Measurements from ENCODE around the gene NPEPPS. TPM values are rescaled to one million over a fixed set of nuclear protein-coding genes. Genes with fewer than 3 reads are reported as not detected.

The NPEPPS gene
- total RNA-seq, 2 experiments from 2014 or later: 83.8 to 92.2 TPM

DNA sequence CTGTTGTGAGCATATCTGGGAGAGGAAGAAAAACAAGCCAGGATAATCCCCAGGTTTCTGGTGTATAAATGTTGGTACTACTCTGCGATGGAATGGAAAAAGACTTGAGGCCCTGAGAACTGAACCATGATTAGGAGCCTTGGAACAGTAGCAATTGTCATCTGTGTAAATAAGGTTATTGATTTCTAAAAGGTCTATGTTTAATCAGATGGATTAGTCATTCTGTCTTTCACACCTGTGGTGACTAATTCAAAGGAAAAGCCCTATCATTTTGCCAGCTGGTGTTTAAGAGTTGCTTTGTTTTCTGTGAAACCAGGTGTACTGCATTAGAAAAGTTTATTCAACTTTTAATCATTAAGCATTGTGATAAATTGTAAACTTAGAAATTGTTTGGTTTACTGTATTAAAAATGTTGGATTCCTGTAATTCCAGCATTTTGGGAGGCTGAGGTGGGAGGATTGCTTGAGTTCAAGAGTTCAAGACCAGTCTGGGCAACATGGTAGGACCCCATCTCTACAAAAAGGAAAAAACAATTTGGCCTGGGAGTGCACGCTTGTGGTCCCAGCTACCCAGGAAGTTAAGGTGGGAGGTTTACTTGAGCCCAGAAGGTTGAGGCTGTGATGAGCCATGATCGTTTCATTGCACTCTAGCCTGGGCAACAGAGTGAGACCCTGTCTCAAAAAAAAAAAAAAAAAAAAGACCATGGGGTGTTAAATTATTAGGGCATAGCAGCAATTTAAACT lies 89.8 kb downstream of the NPEPPS start:
- peak overlapping the region; percentile 46 for H3K27ac Mint-ChIP-seq
- H3K4me1 Mint-ChIP-seq (ENCODE audit: low read depth): peaks cover 18% of the 10 kb centered on the region
- ATAC-seq (no peak), DNase-seq (no peak)
- no peaks in the 10 kb centered on the region for H3K9me3 Mint-ChIP-seq (ENCODE audit: insufficient read depth)
- ChIA-PET CTCF (interaction anchor here (1.0 to 1.6 kb wide), 2 partner anchors 13 to 28 kb away, joined by 3 to 5 read pairs; no protein-coding TSS in a partner anchor), POLR2A (no interaction called here)
- no peak overlapping the region for H3K4me3 Mint-ChIP-seq
- peaks cover 53% of the 10 kb centered on the region for H3K36me3 Mint-ChIP-seq (ENCODE audit: low read depth)
- H3K27me3 Mint-ChIP-seq (ENCODE audit: low read depth): no peaks in the 10 kb centered on the region

DNA sequence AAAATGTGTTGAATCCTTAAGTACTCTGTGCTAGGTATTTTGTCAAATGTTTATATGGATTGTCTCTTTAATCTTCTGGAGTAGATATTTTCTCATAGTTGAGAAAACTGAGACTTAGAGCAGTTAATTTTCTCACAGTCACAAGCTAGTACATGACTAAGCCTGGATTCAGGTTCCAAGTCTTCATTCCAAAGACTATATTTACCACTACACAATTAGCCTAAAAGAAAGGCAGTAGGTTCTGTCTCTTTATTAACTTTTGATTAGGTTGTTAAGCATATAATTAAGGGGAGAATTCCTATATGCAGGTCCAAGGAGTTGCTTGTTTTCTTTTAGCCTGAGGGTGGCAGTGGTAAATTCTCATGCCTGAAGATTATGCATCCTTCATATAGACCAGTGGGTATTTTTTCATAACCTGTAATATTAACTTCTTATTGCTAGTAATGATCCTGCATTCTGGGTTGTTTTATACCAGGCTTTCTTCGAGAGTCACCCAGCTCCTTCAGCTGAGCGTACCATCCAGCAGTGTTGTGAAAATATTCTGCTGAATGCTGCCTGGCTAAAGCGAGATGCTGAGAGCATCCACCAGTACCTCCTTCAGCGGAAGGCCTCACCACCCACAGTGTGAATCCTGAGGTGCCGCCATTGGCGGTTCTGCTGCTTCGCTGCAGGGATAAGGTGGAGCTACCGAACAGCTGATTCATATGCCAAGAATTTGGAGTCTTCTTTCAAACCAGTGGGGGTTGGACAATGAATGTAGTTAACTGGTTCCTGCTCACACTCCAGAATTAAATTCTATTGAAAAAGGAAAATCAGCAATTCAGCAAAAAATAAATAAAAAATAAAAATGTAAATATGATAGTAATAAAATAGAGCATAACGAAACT lies 90.6 kb downstream of the NPEPPS start:
- no peaks in the 10 kb centered on the region for H3K9me3 Mint-ChIP-seq (ENCODE audit: insufficient read depth)
- H3K27ac Mint-ChIP-seq: peak overlapping the region; percentile 46
- no peak overlapping the region for H3K4me3 Mint-ChIP-seq
- H3K27me3 Mint-ChIP-seq (ENCODE audit: low read depth): no peaks in the 10 kb centered on the region
- CTCF ChIA-PET: interaction anchor here (1.6 kb wide), 1 partner anchor 27 kb away, joined by 5 read pairs; no protein-coding TSS in a partner anchor
- peaks cover 55% of the 10 kb centered on the region for H3K36me3 Mint-ChIP-seq (ENCODE audit: low read depth)
- H3K4me1 Mint-ChIP-seq (ENCODE audit: low read depth): peaks cover 15% of the 10 kb centered on the region
- DNase-seq (no peak), ATAC-seq (no peak)
- POLR2A ChIA-PET: interaction anchor here (0.6 kb wide), 1 partner anchor 14 kb away, joined by 3 read pairs; no protein-coding TSS in a partner anchor

DNA sequence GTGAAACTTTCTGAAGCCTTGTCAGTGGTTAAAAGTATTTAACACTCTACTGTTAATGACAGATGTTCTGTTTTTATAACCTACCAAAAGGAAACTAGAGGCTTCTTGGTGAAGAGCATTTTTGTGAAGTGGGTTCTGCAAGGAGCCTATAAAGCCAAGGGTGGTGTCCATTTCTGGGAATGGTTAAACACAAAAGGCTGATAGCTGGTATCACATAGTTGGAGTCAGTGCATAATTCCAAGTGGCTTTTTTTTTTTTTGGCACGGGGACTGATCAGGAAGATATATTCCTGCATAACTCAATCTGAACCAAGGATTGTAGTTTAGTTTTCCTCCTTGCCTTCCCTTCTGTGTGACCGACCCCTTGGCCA lies 91.3 kb downstream of the NPEPPS start:
- ATAC-seq (no peak), DNase-seq (no peak)
- H3K27ac Mint-ChIP-seq: peak overlapping the region; percentile 43
- H3K36me3 Mint-ChIP-seq (ENCODE audit: low read depth): peaks cover 55% of the 10 kb centered on the region
- ChIA-PET CTCF (no interaction called here), POLR2A (no interaction called here)
- H3K9me3 Mint-ChIP-seq (ENCODE audit: insufficient read depth): no peaks in the 10 kb centered on the region
- H3K27me3 Mint-ChIP-seq (ENCODE audit: low read depth): no peaks in the 10 kb centered on the region
- peaks cover 15% of the 10 kb centered on the region for H3K4me1 Mint-ChIP-seq (ENCODE audit: low read depth)
- no peak overlapping the region for H3K4me3 Mint-ChIP-seq

DNA sequence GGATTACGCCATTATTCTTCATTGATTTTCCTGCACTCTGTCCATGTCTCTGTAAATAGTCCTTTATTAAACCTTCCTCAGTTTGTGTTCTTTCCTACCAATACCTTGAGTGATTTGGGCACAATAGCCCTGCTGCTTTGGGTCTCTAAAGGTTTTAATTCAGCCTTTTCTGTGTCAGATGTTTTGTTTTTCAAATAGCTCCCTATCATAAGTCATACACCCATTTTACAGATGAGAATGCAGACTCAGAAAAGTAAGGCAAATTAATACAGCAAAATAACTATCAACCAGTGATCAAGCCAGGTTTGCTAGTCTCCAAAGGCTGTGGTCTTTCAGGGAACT lies 93.8 kb downstream of the NPEPPS start:
- CTCF ChIA-PET: interaction anchor here (1.0 to 2.4 kb wide), 3 partner anchors 9 to 39 kb away, joined by 4 to 23 read pairs (median 4); no protein-coding TSS in a partner anchor
- H3K9me3 Mint-ChIP-seq (ENCODE audit: insufficient read depth): no peaks in the 10 kb centered on the region
- no peak overlapping the region for H3K4me3 Mint-ChIP-seq
- no peaks in the 10 kb centered on the region for H3K27me3 Mint-ChIP-seq (ENCODE audit: low read depth)
- DNase-seq (no peak), ATAC-seq (no peak)
- H3K27ac Mint-ChIP-seq: no peak overlapping the region
- peaks cover 15% of the 10 kb centered on the region for H3K4me1 Mint-ChIP-seq (ENCODE audit: low read depth)
- POLR2A ChIA-PET: interaction anchor here (0.6 to 1.7 kb wide), 2 partner anchors 24 to 60 kb away, joined by 4 to 9 read pairs; partner anchors contain the start of gene KPNB1
- H3K36me3 Mint-ChIP-seq (ENCODE audit: low read depth): peaks cover 38% of the 10 kb centered on the region

DNA sequence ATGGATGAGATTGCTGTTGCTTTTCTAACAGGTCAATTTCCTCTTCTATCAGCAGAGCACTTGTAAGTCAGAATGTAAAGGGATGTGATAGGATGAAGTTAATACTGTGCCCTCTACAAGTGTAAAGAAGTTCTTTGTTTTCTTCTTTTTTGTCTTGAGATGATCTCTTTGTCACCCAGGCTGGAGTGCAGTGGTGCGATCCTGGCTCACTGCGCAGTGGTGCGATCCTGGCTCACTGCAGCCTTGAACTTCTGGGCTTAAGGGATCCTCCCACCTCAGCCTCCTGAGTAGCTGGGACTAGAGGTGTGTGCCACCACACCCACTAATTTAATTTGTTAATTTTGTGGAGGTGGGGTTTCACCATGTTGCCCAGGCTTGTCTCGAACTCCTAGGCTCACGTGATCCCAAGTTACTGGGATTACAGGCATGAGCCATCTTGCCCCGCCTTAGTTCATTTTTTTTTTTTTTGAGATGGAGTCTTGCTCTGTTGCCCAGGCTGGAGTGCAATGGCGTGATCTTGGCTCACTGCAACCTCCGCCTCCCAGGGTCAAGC lies 97.2 kb downstream of the NPEPPS start:
- Mint-ChIP-seq H3K27ac (no peak overlapping the region), H3K36me3 (ENCODE audit: low read depth) (peaks cover 16% of the 10 kb centered on the region), H3K4me1 (ENCODE audit: low read depth) (no peaks in the 10 kb centered on the region), H3K4me3 (no peak overlapping the region), H3K27me3 (ENCODE audit: low read depth) (no peaks in the 10 kb centered on the region), H3K9me3 (ENCODE audit: insufficient read depth) (no peaks in the 10 kb centered on the region)
- ChIA-PET POLR2A (no interaction called here), CTCF (interaction anchor here (1.0 to 2.3 kb wide), 3 partner anchors 10 to 13 kb away, joined by 3 to 6 read pairs (median 6); no protein-coding TSS in a partner anchor)
- DNase-seq (no peak), ATAC-seq (no peak)

DNA sequence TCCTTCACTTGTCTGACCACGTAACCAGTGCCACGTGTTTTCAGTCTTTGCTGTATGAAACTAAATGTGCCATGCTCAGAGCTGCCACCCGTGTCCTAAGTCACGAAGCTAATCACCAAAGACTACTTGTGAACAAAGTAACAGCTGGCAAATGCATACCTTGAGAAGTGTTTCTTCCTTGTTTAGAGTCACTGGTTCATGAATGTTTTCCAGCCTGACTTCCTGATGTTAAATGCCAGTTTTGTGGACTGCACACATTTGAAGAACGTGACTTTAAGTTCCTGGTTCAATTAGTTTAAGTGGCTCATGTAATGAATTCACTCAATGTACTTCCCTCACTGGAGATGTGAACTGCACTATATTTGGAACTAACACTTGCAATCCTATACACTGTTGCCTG lies 98.9 kb downstream of the NPEPPS start:
- POLR2A ChIA-PET: no interaction called here
- Mint-ChIP-seq H3K27ac (no peak overlapping the region), H3K36me3 (ENCODE audit: low read depth) (peaks cover 8% of the 10 kb centered on the region), H3K27me3 (ENCODE audit: low read depth) (no peaks in the 10 kb centered on the region), H3K4me3 (no peak overlapping the region), H3K4me1 (ENCODE audit: low read depth) (peaks cover 10% of the 10 kb centered on the region), H3K9me3 (ENCODE audit: insufficient read depth) (no peaks in the 10 kb centered on the region)
- ATAC-seq: no peak
- no peak for DNase-seq
- CTCF ChIA-PET: interaction anchor here (0.6 to 3.2 kb wide), 3 partner anchors 14 to 35 kb away, joined by 3 to 11 read pairs (median 4); partner anchors contain the start of gene KPNB1

DNA sequence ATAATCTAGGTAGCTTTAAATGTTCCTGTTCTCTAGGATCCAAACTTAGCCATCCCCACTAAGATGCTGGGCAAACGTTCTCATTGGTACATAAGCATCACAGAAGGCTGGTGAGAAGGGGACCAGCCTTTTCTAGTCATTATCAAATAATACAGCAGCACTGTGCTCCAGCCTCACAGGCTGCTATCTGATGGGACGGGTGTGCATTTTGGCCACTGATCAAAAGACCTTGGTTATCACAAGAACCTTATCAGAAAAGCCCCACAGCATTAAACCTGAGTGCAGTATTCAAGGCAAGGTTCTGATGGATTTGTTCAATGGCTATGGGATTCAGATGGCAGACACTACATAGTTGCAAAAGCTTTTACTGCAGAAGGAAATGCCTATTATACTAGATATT lies 99.7 kb downstream of the NPEPPS start:
- peaks cover 5% of the 10 kb centered on the region for H3K36me3 Mint-ChIP-seq (ENCODE audit: low read depth)
- no peak for DNase-seq
- H3K27ac Mint-ChIP-seq: no peak overlapping the region
- ChIA-PET POLR2A (no interaction called here), CTCF (interaction anchor here (0.6 to 3.2 kb wide), 3 partner anchors 15 to 34 kb away, joined by 3 to 11 read pairs (median 4); partner anchors contain the start of gene KPNB1)
- no peaks in the 10 kb centered on the region for H3K9me3 Mint-ChIP-seq (ENCODE audit: insufficient read depth)
- ATAC-seq: no peak
- no peaks in the 10 kb centered on the region for H3K27me3 Mint-ChIP-seq (ENCODE audit: low read depth)
- H3K4me3 Mint-ChIP-seq: no peak overlapping the region
- H3K4me1 Mint-ChIP-seq (ENCODE audit: low read depth): peaks cover 12% of the 10 kb centered on the region

DNA sequence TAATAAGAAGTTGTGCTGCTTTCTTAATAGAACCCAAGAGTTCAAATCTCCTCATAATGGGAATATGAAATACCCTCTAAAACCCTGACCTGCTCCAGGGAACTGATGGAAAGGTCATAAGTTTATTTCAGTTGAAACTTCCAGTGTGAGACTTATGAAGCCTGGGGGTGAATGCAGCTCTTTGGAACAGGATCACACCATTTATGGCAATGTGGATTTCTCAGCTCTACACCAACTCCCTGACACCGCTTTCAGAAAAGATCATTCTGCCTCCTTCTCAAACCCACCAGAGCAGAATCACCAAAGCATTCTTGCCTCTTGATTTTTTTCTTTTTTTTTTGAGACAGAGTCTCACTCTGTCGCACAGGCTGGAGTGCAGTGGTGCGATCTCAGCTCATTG lies 102.1 kb downstream of the NPEPPS start:
- POLR2A ChIA-PET: interaction anchor here (1.0 kb wide), 1 partner anchor 16 kb away, joined by 3 read pairs; no protein-coding TSS in a partner anchor
- H3K36me3 Mint-ChIP-seq (ENCODE audit: low read depth): peaks cover 6% of the 10 kb centered on the region
- no peak for DNase-seq
- CTCF ChIA-PET: interaction anchor here (1.1 to 2.0 kb wide), 2 partner anchors 13 to 17 kb away, joined by 3 to 5 read pairs; no protein-coding TSS in a partner anchor
- H3K27me3 Mint-ChIP-seq (ENCODE audit: low read depth): no peaks in the 10 kb centered on the region
- ATAC-seq: no peak
- no peaks in the 10 kb centered on the region for H3K9me3 Mint-ChIP-seq (ENCODE audit: insufficient read depth)
- peaks cover 25% of the 10 kb centered on the region for H3K4me1 Mint-ChIP-seq (ENCODE audit: low read depth)
- H3K27ac Mint-ChIP-seq: no peak overlapping the region
- no peak overlapping the region for H3K4me3 Mint-ChIP-seq

DNA sequence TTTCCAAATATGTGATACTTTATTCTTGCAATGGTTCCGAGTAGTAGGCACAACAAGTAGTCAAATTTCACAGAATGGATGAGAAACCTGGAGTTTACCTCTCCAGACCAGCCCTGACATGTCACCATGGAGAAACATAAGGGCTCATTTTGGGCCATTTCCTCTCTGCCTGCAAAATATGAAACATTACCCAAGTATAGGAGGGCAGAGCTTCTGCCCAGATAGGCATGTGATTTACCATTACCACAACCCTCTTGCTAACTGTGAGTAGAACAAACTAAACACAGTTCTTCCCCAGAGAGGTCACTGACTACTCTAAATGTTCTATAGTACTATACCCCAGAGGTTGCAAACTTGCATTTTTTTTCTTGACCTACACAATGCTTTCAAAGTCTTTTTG lies 103.1 kb downstream of the NPEPPS start:
- no peaks in the 10 kb centered on the region for H3K9me3 Mint-ChIP-seq (ENCODE audit: insufficient read depth)

DNA sequence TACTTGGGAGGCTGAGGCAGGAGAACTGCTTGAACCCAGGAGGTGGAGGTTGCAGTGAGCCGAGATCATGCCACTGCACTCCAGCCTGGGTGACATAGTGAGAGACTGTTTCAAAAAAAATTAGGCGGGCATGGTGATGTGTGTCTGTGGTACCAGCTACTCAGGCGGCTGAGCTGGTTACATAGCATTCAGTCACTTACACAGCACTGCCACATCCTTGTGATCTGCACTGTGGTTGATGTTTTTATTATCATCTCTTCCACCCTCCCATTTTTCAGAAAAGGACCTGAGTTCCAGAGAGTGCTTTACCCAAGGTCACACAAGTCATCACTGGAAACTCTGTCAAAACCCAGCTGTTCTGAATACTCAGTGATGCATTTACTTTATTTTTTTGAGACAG lies 104.0 kb downstream of the NPEPPS start:
- ChIA-PET CTCF (interaction anchor here (1.1 to 2.0 kb wide), 4 partner anchors 10 to 29 kb away, joined by 3 to 5 read pairs (median 4); no protein-coding TSS in a partner anchor), POLR2A (interaction anchor here (0.6 to 1.0 kb wide), 2 partner anchors 14 to 769 kb away, joined by 3 to 6 read pairs; no protein-coding TSS in a partner anchor)
- peaks cover 6% of the 10 kb centered on the region for H3K36me3 Mint-ChIP-seq (ENCODE audit: low read depth)
- ATAC-seq: no peak
- no peak overlapping the region for H3K27ac Mint-ChIP-seq
- no peak overlapping the region for H3K4me3 Mint-ChIP-seq
- no peaks in the 10 kb centered on the region for H3K27me3 Mint-ChIP-seq (ENCODE audit: low read depth)
- H3K4me1 Mint-ChIP-seq (ENCODE audit: low read depth): peaks cover 25% of the 10 kb centered on the region
- DNase-seq: no peak
- H3K9me3 Mint-ChIP-seq (ENCODE audit: insufficient read depth): no peaks in the 10 kb centered on the region

More for the DNA sequence above, 103.1 kb downstream of the NPEPPS start:
- H3K27ac Mint-ChIP-seq: no peak overlapping the region
- no peak overlapping the region for H3K4me3 Mint-ChIP-seq
- H3K36me3 Mint-ChIP-seq (ENCODE audit: low read depth): peaks cover 6% of the 10 kb centered on the region
- no peak for DNase-seq
- ATAC-seq: no peak
- CTCF ChIA-PET: interaction anchor here (1.1 to 2.0 kb wide), 3 partner anchors 9 to 18 kb away, joined by 3 to 5 read pairs (median 4); no protein-coding TSS in a partner anchor
- peaks cover 25% of the 10 kb centered on the region for H3K4me1 Mint-ChIP-seq (ENCODE audit: low read depth)
- H3K27me3 Mint-ChIP-seq (ENCODE audit: low read depth): no peaks in the 10 kb centered on the region
- POLR2A ChIA-PET: no interaction called here

DNA sequence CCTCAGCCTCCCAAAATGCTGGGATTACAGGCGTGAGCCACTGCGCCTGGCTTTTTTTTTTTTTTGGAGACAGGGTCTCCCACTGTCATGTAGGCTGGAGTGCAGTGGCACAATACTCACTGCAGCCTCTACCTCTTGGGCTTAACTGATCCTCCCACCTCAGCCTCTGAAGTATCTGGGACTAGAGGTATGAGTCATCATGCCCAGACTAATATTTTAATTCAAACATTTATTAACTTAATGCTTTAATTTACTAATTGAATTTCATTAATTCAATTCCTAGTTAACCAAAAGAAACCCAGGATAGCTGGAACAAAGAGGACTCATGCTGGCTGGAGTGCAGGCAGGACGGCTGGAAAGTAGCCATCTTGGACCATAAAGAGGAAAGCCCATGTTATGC lies 104.8 kb downstream of the NPEPPS start:
- Mint-ChIP-seq H3K9me3 (ENCODE audit: insufficient read depth) (no peaks in the 10 kb centered on the region), H3K27me3 (ENCODE audit: low read depth) (no peaks in the 10 kb centered on the region), H3K27ac (no peak overlapping the region), H3K36me3 (ENCODE audit: low read depth) (peaks cover 7% of the 10 kb centered on the region), H3K4me1 (ENCODE audit: low read depth) (peaks cover 25% of the 10 kb centered on the region), H3K4me3 (no peak overlapping the region)
- POLR2A ChIA-PET: interaction anchor here (0.6 to 1.0 kb wide), 3 partner anchors 13 to 432 kb away, joined by 3 to 6 read pairs (median 3); partner anchors contain the start of gene KPNB1
- DNase-seq: no peak
- CTCF ChIA-PET: interaction anchor here (1.0 to 1.2 kb wide), 3 partner anchors 17 to 28 kb away, joined by 3 read pairs; no protein-coding TSS in a partner anchor
- ATAC-seq: no peak

Data from activated CD8-positive, alpha-beta T cell treated with anti-CD3 and anti-CD28 coated beads, Interleukin-2, amount 10 ng/mL, durations not matched to agents 7 days and 5 days (primary cell).